ENCODE measurements around the gene RACK1. TPM values are rescaled to one million over a fixed set of nuclear protein-coding genes. Genes with fewer than 3 reads are reported as not detected.
A peak's percentile ranks its signal among the peaks of the same experiment; 100 is the strongest.

Gene RACK1
- total and polyA plus RNA-seq, 2 of the 13 experiments (the other 11 are each of a cell fraction or from before 2014, with no cell fraction given), result 2,514 to 6,141 TPM

DNA sequence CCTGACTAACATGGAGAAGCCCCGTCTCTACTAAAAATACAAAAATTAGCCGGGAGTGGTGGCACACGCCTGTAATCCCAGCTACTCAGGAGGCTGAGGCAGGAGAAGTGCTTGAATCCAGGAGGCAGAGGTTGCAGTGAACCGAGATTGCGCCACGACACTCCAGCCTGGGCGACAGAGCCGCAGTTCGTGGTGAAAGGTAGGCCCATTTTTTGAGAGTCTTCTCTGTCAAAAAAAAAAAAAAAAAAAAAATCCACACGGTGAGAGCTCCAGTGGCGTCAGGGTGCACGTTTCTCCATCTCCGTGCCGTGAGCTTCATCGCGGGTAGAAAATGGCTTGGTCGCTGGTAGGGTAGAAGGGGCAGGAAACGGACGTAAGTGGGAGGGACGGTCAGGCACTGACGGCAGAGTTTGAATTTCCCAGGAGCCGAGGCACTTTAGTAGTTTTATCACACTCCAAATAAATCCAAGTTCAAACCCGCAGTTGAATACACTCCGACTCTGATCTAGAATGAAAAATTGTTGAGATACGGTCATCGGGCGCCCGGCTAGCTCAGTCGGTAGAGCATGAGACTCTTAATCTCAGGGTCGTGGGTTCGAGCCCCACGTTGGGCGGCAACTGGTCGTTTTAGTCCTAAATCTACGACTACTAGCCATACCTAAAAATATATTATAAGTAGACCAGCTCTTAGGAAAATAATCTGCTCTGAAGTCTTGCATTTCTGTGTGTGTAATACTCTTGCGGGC is 36.3 kb downstream of the RACK1 start (continued):
- TF ChIP-seq ZSCAN31 (CRISPR knock-in tag; IDR thresholded peaks at IDR 0.05; ENCODE audit: low read depth) (no peak; the same call in 1 of the 2 replicates), JARID2 (CRISPR knock-in tag; IDR thresholded peaks at IDR 0.05; ENCODE audit: insufficient replicate concordance) (no peak), HNRNPK (IDR thresholded peaks at IDR 0.05; ENCODE audit: low read depth, low read length, poor library complexity, severe bottlenecking) (no peak), BCL6 (CRISPR knock-in tag; IDR thresholded peaks at IDR 0.05) (no peak), BORCS8-MEF2B (CRISPR knock-in tag; IDR thresholded peaks at IDR 0.05) (no peak; the same call in 1 of the 2 replicates), ZNF615 (CRISPR knock-in tag; IDR thresholded peaks at IDR 0.05; ENCODE audit: borderline replicate concordance) (no peak), ZSCAN30 (CRISPR knock-in tag; IDR thresholded peaks at IDR 0.05) (no peak), SRY (CRISPR knock-in tag; IDR thresholded peaks at IDR 0.05) (no peak), ISL2 (CRISPR knock-in tag; IDR thresholded peaks at IDR 0.05) (peak; percentile 23; the same call in 1 of the 2 replicates), GABPA (IDR thresholded peaks at IDR 0.05; ENCODE audit: low read depth, low read length) (no peak), GABPA (CRISPR knock-in tag; IDR thresholded peaks at IDR 0.05; ENCODE audit: low read depth) (peak; percentile 28; the same call in 1 of the 2 replicates), ETV6 (CRISPR knock-in tag; conservative IDR thresholded peaks at IDR 0.05) (no peak), SRSF9 (IDR thresholded peaks at IDR 0.05; ENCODE audit: borderline replicate concordance, insufficient read depth, low read depth, low read length, poor library complexity, severe bottlenecking) (no peak), ZNF616 (CRISPR knock-in tag; IDR thresholded peaks at IDR 0.05; ENCODE audit: low read depth) (no peak), CCDC6 (CRISPR knock-in tag; IDR thresholded peaks at IDR 0.05) (no peak), FOXK1 (CRISPR knock-in tag; IDR thresholded peaks at IDR 0.05; ENCODE audit: borderline replicate concordance, low read depth) (0 out of 2 replicates have a peak, but pooled peaks have one; percentile 31), FOSL2 (CRISPR knock-in tag; IDR thresholded peaks at IDR 0.05) (peak; percentile 21; the same call in 1 of the 2 replicates), FOXC1 (CRISPR knock-in tag; IDR thresholded peaks at IDR 0.05; ENCODE audit: borderline replicate concordance) (no peak; the same call in 1 of the 2 replicates), KAT8 (CRISPR knock-in tag; IDR thresholded peaks at IDR 0.05) (0 out of 2 replicates have a peak, but pooled peaks have one; percentile 53), ATF1 (CRISPR knock-in tag; IDR thresholded peaks at IDR 0.05) (peak; percentile 18; the same call in 1 of the 2 replicates), THAP11 (CRISPR knock-in tag; IDR thresholded peaks at IDR 0.05) (peak; percentile 32; the same call in 1 of the 2 replicates), ZNF251 (CRISPR knock-in tag; IDR thresholded peaks at IDR 0.05) (no peak)
- TF ChIP-seq, protein P1, sequence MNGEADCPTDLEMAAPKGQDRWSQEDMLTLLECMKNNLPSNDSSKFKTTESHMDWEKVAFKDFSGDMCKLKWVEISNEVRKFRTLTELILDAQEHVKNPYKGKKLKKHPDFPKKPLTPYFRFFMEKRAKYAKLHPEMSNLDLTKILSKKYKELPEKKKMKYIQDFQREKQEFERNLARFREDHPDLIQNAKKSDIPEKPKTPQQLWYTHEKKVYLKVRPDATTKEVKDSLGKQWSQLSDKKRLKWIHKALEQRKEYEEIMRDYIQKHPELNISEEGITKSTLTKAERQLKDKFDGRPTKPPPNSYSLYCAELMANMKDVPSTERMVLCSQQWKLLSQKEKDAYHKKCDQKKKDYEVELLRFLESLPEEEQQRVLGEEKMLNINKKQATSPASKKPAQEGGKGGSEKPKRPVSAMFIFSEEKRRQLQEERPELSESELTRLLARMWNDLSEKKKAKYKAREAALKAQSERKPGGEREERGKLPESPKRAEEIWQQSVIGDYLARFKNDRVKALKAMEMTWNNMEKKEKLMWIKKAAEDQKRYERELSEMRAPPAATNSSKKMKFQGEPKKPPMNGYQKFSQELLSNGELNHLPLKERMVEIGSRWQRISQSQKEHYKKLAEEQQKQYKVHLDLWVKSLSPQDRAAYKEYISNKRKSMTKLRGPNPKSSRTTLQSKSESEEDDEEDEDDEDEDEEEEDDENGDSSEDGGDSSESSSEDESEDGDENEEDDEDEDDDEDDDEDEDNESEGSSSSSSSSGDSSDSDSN (CRISPR knock-in tag; IDR thresholded peaks at IDR 0.05), result no peak
- TF ChIP-seq, protein P2, sequence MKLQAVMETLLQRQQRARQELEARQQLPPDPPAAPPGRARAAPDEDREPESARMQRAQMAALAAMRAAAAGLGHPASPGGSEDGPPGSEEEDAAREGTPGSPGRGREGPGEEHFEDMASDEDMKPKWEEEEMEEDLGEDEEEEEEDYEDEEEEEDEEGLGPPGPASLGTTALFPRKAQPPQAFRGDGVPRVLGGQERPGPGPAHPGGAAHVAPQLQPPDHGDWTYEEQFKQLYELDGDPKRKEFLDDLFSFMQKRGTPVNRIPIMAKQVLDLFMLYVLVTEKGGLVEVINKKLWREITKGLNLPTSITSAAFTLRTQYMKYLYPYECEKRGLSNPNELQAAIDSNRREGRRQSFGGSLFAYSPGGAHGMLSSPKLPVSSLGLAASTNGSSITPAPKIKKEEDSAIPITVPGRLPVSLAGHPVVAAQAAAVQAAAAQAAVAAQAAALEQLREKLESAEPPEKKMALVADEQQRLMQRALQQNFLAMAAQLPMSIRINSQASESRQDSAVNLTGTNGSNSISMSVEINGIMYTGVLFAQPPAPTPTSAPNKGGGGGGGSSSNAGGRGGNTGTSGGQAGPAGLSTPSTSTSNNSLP (IDR thresholded peaks at IDR 0.05; ENCODE audit: low read depth, low read length), result peak; percentile 83
- TF ChIP-seq, protein P3, sequence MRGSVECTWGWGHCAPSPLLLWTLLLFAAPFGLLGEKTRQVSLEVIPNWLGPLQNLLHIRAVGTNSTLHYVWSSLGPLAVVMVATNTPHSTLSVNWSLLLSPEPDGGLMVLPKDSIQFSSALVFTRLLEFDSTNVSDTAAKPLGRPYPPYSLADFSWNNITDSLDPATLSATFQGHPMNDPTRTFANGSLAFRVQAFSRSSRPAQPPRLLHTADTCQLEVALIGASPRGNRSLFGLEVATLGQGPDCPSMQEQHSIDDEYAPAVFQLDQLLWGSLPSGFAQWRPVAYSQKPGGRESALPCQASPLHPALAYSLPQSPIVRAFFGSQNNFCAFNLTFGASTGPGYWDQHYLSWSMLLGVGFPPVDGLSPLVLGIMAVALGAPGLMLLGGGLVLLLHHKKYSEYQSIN (CRISPR knock-in tag; IDR thresholded peaks at IDR 0.05; ENCODE audit: borderline replicate concordance), result no peak
- TF ChIP-seq, protein P4, sequence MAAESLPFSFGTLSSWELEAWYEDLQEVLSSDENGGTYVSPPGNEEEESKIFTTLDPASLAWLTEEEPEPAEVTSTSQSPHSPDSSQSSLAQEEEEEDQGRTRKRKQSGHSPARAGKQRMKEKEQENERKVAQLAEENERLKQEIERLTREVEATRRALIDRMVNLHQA (CRISPR knock-in tag; IDR thresholded peaks at IDR 0.05), result no peak

Measured in HepG2 (cell line).